Measurements from ENCODE around the gene LMF2.
"Not testable (repeated sequence)": the region's sequence is repeated elsewhere in the genome, so short reads cannot be mapped to it uniquely, and the experiment has no call there.

Gene LMF2

DNA sequence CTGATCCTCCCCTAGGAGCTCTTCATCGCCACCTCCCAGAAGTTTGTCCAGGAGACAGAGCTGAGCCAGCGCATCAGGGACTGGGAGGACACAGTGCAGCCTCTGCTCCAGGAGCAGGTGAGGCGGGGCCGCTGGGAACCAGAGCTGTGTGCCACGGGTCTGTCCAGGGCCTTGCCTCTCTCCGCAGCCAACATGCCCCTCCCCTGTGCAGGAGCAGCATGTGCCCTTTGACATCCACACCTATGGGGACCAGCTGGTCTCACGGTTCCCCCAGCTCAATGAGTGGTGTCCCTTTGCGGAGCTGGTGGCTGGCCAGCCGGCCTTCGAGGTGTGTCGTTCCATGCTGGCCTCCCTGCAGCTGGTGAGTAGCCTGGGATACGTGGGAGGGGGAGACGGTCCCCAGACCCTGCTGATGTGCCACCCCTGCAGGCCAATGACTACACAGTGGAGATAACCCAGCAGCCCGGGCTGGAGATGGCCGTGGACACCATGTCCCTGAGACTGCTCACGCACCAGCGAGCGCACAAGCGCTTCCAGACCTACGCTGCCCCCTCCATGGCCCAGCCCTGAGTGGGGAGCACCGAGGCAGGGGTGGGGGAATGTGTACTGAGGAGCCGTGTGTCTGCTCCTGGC, 15.4 kb upstream of the LMF2 start:
- DNase-seq = no peak

DNA sequence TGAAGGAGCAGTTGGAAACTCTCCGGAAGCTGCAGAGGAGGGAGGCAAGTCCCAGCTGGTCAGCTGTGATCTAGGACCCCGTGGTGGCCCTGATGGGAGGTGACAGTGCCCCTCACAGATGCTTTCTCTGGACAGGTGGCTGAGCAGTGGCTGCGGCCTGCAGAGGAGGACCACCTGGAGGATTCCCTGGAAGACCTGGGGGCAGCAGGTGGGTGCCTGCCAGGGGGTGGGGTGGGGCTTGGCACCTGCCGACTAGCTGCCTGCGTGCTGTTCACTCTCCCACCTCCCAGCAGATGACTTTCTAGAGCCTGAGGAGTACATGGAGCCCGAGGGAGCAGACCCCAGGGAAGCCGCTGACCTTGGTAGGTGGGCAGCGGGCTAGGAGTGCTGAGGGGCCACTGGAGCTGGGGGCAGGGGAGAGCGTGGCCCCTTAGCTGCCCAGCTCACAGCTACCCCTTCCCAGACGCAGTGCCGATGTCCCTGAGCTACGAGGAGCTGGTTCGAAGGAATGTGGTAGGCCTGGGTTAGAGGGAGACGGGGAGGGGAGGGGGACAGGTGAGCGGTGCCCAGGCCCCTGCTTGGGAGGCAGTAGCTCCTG, 14.8 kb upstream of the LMF2 start:
- no peak for DNase-seq

DNA sequence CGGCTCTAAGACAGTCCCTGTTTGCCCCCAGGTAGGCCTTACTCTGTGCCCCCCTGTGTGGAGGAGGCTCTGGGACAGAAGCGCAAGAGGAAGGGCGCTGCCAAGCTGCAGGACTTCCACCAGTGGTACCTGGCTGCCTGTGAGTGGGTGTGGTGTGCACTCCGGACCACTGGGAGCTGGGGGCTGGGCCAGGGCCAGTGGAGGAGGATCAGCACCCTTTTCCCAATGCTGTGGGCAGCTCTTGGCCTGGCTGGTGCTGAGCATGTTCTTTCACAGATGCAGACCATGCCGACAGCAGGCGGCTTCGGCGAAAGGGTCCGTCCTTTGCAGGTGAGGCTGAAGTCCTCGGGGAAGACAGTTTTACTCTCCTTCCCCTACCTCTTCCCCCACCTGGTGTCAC, 14.2 kb upstream of the LMF2 start:
- no peak for DNase-seq

DNA sequence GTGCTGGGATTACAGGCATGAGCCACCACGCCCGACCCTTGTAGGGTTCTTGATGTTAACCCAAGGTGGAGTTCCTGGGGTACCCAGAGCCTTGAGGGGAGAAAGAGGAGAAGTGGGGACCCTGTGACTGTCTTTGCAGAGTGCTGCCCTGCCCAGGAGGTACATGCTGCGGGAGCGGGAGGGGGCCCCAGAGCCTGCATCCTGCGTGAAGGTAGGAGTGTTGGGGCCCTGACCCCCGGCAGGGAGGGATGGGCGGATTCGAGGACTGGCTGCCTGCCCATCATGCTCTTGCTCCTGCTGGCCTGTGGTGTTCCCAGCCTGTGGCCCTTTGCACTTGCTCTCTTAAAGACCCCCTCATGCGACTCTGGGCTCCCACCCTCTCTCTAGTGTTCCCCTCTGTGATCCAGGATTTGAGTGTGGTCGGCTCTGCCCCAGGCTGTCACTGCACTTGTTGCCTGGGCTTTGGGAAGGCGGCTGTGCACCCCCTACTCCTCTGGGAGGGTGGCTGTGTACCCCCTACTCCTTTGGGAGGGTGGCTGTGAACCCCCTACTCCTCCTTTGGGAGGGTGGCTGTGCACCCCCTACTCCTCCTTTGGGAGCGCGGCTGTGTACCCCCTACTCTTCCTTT, 13.4 kb upstream of the LMF2 start:
- DNase-seq = no peak

DNA sequence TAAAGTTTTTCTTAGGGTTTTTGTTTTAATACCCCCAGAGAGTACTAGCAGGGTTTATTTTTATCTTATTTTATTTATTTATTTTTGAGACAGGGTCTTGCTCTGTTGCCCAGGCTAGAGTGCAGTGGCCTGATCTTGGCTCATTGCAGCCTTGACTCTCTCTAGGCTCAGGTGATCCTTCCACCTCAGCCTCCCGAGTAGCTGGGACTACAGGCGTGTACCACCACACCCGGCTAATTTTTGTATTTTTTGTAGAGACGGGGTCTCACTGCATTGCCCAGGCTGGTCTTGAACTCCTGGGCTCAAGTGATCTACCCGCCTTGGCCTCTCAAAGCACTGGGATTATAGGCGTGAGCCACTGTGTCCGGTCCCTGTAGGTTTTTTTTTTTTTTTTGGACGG, 12.7 kb upstream of the LMF2 start:
- DNase-seq = not testable (repeated sequence)

DNA sequence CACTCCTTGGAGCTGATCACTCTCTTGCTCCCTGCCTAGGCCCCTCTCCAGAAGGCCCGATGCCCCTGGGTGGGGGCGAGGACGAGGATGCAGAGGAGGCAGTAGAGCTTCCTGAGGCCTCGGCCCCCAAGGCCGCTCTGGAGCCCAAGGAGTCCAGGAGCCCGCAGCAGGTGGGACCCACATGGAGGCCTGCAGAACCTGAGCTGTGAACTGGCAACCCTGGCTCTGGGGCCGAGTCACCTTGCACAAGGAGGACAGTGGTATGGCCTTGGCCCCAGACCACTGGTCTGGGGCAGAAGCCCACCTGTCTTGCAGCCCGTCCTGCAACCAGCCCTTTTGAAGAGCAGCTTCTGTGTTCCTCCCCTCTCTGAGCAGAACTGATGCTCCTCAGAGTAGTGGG, 11.6 kb upstream of the LMF2 start:
- DNase-seq = no peak

DNA sequence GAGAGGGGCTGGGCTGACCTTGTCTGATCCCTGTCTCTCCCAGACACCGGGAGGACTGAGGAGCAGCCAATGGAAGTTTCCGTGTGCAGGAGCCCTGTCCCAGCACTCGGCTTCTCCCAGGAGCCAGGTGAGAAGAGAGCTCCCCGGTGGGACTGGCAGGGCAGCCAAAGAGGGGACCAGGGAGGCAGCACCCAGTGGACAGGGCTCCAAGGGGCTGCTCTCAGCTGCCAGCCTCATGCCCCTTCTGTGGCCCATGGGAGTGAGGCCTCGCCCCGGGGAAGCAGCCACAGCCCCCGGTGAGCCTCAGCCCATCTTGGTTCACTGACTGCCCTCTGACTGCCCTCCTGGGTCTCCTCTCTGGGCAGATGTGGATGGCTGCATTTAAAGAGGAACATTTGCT, 11.1 kb upstream of the LMF2 start:
- no peak for DNase-seq

DNA sequence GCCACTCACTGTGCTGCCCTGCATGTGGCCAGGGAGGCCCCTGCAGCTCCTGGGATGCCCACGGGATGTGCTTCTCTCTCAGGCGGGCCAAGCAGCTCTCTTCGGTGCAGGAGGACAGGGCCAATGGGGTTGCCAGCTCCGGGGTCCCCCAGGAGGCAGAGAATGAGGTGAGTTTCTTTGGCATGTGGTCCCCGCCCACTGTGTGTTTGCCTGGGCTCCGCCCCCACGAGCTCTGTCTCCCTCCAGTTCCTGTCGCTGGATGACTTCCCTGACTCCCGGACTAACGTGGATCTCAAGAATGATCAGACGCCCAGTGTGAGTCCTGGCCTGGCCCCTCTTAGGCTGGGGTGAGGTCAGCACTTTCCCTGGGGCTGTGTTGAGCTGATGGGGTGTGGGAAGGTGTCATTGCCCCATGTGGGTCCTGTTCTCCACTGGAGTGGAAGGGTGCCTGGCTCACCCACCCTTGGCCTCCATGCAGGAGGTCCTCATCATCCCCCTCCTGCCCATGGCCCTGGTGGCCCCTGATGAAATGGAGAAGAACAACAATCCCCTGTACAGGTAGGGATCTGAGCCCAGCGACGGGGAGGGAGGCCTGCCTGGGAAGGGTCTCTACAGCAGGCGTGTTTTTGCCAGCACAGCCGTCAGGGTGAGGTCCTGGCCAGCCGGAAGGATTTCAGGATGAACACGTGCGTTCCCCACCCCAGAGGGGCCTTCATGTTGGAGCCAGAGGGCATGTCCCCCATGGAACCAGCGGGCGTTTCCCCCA, 10.2 kb upstream of the LMF2 start:
- no peak for DNase-seq

DNA sequence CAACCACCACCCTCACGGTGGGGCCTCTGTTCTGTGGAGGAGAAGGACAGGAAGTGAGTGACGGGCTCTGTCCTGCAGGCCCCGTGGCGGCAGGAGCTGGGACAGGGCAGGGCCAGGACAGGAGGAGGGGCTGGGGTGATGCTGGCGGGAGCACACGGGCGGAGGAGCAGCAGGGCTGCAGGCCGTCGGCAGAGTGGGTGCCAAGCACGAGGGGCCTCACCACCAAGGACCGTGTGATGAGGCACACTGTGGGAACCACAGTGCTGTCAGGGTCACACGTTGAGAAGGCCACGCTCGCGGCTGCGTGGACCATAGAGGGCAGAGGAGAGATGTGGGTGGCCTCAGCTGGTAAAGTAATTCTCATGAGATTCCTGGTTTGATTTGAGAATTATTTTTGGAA, 9.4 kb upstream of the LMF2 start:
- no peak for DNase-seq

DNA sequence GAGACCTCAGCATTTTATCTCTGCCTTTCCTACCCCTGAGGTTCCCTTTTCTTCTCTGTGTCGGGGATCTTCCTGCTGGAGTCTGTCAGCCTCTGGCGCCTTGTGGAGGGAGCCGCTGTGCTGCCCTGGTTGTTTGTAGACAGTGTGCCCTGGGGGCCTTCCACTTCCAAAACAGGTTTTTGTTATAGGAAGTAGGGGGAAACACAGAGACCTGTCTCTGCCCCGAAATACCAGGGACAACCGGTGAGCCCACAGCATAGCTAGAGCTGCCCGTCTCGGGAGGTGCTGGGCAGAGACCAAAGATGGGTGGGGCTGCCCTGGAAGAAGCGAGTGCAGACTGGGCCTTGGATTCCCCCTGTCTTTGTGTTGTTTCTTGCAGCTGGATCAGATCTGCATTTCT, 8.6 kb upstream of the LMF2 start:
- DNase-seq = no peak

DNA sequence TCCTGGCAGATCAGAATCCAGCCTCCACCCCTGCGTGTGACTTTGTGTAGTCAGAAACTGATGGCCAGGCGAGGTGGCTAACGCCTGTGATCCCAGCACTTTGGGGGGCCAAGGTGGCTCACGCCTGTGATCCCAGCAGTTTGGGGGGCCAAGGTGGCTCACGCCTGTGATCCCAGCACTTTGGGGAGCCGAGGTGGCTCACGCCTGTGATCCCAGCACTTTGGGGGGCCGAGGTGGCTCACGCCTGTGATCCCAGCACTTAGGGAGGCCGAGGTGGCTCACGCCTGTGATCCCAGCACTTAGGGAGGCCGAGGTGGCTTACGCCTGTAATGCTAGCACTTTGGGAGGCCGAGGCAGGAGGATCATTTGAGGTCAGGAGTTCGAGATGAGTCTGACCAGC, 5.7 kb upstream of the LMF2 start:
- DNase-seq = no peak

DNA sequence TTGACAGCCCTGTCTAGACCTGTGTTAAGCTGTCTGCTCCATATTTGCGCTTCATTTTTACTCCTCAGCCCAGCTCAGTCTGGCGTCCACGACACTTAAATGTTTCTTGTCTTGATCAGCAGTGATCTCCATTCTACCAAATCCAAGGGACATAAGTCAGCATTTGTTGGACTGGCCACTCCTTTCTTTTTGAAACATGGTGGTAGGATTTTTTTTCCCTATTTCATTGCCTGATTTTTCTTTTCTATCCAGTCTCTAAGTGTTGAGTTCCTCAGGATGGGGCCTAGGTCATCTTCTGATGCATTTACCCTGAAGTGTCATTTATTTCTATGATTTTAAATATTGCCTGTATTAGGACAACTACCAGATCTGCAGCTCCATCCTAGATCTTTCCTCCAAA, 1.4 kb upstream of the LMF2 start:
- DNase-seq = no peak

DNA sequence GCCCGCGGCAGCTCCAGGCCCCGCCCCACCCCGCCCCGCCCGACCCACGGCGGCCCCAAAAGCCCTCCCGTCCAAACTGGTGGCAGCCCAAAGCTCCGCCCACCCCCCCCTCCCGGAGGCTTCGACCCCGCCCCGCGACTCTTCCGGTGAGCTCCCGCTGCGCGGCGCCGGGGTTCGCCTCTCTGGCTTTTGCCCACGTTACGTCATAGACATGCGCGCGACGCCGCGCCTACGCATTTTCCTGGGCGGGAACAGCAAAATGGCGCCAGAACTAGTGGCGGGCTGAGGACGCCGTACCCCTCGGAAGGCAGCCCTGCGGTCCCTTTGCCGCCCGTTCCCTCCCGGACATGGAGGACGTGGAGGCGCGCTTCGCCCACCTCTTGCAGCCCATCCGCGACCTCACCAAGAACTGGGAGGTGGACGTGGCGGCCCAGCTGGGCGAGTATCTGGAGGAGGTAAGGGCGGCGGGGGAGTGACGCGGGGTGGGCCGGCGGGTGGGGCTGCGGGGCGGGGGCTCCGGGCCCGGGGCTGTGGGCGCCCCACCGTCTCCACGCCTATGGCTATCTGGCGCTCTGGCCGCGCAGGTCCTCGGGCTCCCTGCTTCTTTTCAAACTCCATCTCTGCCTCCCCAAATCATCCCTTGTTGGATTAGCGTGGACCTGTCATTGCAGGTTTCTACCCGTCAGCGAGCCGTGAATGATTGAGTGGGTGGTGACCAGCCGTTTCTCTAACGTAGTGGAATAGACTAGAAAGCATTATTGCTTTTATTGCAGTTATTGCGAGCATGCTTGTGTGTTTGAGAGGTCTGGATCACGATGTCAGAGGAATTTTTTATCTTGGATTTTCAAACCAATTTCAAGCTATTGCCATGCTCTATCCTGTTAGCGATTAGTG, 736 bp upstream of the LMF2 start, which contains the start of gene NCAPH2:
Gene NCAPH2 (plus strand): TSS at position 234 of the 894 bp plus-strand sequence. CDS start 114 bp downstream, at position 348.
- DNase-seq = peak; percentile 96 to 98

DNA sequence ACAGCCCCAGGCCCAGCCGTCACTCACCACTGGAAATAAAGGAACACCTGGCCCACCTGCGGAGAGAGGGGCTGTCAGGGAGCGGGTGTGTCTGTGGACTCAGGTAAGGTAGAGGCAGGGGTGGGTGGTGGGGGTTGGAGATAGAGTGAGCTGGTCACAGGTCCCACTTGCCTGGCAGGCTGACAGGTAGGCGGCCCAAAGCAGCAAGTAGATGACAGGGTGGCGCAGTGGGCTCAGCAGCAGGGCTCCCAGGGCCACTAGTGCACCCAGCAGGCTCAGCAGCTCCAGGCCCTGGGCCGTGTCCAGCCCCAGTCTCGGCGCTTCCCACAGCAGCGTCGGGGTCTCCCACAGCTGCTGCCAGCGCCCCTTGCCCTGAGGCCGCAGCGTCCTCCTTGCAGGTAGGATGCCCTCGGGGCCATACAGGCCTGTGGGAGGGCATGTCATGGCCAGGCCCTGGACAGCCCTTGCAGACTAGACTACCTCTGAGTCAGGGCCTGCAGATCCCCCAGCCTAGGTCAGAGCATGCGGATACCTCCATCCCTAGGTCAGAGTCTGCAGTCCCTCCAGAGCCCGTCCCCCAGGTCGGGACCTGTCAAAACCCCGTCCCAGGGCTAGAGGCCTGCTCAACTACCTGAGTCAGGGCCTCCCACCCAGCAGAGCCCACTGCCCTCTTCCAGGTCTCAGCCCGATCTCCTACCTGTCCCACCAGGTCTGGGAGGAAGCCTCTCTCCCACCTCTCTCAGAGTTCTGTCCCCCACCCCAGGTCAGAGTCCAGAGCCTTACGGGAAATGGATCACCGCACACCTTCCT, 686 bp downstream of the LMF2 start:
- DNase-seq = no peak

DNA sequence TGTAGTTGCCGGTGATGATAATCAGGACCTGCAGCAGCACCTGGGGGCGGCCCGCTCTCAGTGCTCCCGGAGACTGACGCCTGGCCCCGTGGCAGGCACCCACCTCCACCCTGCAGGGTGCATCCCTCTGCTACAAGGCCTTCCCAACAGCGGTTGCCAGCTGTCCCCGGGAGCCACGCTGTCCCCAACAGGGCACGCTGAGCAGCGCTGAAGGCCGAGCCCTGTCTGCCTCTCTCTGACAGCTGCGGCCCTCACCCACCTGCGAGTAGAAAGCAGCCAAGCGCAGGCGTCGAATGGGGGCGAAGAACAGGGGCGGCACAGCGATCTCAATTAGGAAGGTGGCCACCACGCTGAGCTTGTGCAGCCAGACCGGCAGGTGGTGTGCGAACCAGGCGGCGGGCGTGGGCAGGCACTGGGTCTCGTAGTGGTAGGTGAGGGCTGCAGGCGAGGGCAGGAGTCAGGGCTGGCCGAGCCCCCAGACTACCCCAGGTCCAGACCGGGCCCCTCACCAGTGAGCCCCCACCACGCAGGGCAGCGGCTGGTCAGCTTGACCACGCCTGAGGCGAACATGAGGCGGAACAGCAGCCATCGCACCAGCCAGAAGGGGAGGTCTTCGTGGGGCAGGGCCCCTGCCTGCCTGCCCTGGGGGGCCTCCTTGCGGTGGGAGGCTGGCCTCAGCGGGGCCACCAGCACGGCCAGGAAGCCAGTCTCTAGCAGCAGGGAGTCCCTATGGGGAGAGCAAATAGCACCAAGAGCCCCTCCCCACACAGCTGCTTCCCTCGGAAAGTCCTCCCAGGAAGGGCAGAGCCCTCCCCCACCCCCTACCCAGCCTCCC, 1.5 kb downstream of the LMF2 start:
- DNase-seq = no peak

DNA sequence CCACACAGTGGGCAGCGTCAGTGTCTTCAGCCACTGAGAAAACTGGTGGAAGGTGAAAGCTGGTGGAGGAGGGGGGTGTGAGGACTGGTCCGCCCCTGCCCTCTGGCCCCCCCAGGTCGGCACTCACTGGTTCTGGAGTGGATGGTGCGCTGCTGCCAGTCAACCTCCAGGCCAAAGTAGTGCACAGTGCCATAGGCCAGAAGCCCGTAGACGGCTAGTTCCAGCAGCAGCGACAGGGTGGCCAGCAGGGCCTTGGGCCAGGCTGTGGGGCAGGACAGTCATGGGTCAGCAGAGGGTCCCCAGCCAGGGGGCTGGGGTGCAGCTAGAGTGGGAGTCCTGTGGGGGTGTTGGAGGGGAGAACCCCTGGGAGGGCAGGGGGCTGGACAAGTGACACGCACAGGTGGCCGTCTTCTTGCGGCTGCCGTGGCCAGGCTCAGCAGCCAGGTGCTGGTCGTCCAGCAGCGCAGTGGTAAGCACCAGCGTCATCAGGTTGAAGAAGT, 2.2 kb downstream of the LMF2 start:
- no peak for DNase-seq

DNA sequence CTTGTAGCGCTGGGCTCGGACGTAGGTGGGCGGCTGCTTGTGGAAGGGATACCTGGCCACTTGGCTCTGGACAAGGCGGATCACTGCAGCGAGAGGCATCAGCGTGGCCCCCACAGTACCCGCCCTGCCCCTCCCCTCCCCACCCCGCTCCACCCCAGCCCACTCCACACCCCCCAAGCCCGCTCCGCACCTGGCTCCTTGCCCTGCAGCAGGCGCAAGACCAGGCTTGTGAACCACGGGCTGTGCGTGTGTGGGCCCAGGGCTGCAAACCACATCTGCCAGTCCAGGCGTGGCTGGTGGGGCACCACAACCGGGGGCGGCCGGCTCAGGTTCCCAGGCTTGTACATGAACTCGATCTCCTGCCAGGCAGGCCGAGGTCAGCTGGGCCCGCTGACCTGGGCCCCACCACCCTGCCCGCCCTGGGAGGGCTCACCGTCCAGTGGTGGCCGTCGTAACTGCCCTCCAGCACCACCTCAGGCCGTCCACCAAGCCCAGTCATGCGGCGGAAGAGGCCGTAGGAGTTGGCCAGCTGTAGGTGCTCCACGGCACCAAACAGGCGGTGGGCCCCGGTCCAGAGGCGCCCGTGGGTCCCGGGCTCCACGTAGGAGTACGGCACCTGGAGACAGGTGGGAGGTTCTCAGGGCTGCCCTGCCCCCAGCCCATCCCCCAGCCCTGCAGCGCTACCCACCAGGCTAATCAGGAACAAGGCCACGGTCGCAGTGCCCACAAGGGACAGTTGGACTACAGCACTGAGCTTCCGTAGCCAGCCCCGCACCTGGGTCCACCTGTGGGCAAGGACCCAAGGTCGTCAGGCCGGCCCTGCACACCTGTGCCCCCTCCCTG, 2.9 kb downstream of the LMF2 start:
- no peak for DNase-seq

DNA sequence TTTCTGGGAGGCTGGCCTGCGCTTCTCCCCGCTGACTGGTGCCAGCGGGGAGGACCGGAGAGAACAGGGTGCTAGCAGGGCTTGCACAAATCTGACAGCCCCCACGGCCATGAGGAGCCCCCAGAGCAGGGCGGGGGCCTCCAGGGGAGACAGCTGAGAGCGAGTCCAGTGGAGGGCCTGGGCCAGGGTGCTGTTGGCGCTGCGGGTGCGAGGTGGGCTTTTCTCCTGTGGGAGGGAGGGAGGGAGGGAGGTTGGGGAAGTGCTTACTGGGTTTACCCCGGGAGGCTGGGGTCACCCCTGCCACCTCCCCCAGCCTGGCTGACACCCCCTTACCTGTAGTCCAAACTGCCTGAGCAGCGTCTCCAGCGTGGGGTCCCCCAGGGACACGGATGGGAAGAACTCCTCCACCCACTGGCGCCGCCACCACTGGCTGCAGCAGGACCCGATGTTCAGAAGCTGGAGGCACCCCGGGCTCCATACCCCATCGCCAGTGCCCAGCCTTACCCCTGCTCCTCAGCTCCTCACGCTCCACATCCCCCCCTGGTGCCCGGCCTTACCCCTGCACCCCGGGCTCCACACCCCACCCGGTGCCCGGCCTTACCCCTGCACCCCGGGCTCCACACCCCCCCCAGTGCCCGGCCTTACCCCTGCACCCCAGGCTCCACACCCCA, 3.9 kb downstream of the LMF2 start:
- DNase-seq = no peak
